HCT116 (cell line): Measurements from ENCODE around the gene ALDH8A1. TPM values are rescaled to one million over a fixed set of nuclear protein-coding genes. Genes with fewer than 3 reads are reported as not detected.
A peak's percentile ranks its signal among the peaks of the same experiment; 100 is the strongest.
"Not testable (repeated sequence)": the region's sequence is repeated elsewhere in the genome, so short reads cannot be mapped to it uniquely, and the experiment has no call there.

ENCODE experiments used
- ATAC-seq: fragments of 200-7000 bp; cut with Tn5 transposase; 2 replicates; pipeline ENCODE4 v1.9.1; 2020; ENCODE audit warnings: mild to moderate bottlenecking, moderate library complexity
- BruUV-seq: library from RNA; stranded (reverse); fragments of 400-500 nt; replicated peaks from 2 replicates; lab custom pipeline; 2021; lab: Mats Ljungman, UMichigan
- CTCF ChIA-PET: fragments of 300-600 bp; sonication (Branson Sonifier 250); formaldehyde crosslinking; loops from one replicate; lab custom pipeline; 2021; ENCODE audit warnings: antibody characterized with exemption; lab: Charles Lee
- POLR2A ChIA-PET: fragments of 300-600, 350-600 bp; sonication (Branson Sonifier 250); formaldehyde crosslinking; loops from one replicate; lab custom pipeline; 2021; ENCODE audit warnings: antibody characterized with exemption; lab: Charles Lee
- RAD21 ChIA-PET, 2 experiments: fragments of 300-600 bp; sonication (Branson Sonifier 250); formaldehyde crosslinking; loops; one replicate each; lab custom pipeline; 2023; ENCODE audit warnings: low total read pairs in 2 of 2; ENCODE audit not compliant: uncharacterized antibody in 2 of 2, unreplicated experiment in 2 of 2, low non-redundant PET in 1 of 2; lab: Charles Lee
- DNase-seq: peaks from one replicate; pipeline ENCODE4 v3.0.0-alpha.2; 2010; ENCODE audit warnings: low read depth, low spot score
- H2AFZ ChIP-seq: fragments of 200-600 bp; shearing (Covaris generic), sonication (generic); 2 replicates; pipeline ENCODE4 v1.6.1; 2017; ENCODE audit warnings: low read depth, mixed run types, mixed read lengths, antibody characterized with exemption, low read length; ENCODE audit not compliant: poor library complexity, severe bottlenecking
- H3K27ac ChIP-seq: 2 replicates; pipeline ENCODE4 v1.5.1; 2012; ENCODE audit warnings: low read depth, low read length
- H3K27me3 ChIP-seq: fragments of 200-600 bp; sonication (generic); 2 replicates; pipeline ENCODE4 v1.6.1; 2016; ENCODE audit warnings: mixed run types, low read length, mixed read lengths; ENCODE audit not compliant: insufficient read depth
- H3K36me3 ChIP-seq, 2 experiments: fragments of 200-500 bp in 1 of 2; fragments of 200-600 bp in 1 of 2; sonication (Bioruptor generic) in 1 of 2; sonication (generic) in 1 of 2; 2 replicates each; pipeline versions ENCODE4 v1.5.1 to v1.6.1; 2014 to 2016; ENCODE audit warnings: low read length in 2 of 2, inconsistent platforms in 1 of 2, mixed read lengths in 1 of 2, mixed run types in 1 of 2; ENCODE audit not compliant: insufficient read depth in 2 of 2, control insufficient read depth in 1 of 2
- H3K4me1 ChIP-seq, 2 experiments: fragments of 200-600 bp in 1 of 2; sonication (generic) in 1 of 2; 2 replicates each; pipeline versions ENCODE4 v1.5.1 to v1.6.1; 2012 to 2017; ENCODE audit warnings: low read length in 2 of 2, inconsistent platforms in 1 of 2, mild to moderate bottlenecking in 1 of 2, mixed read lengths in 1 of 2, mixed run types in 1 of 2, moderate library complexity in 1 of 2; ENCODE audit not compliant: insufficient read depth in 2 of 2, control insufficient read depth in 1 of 2
- H3K4me2 ChIP-seq: fragments of 200-600 bp; sonication (generic); 2 replicates; pipeline ENCODE4 v1.6.1; 2017; ENCODE audit warnings: mixed run types, low read length, mixed read lengths
- H3K4me3 ChIP-seq, 2 experiments: fragments of 200-600 bp in 1 of 2; sonication (generic) in 1 of 2; replicated peaks in 1 of 2; 2 replicates each; pipeline ENCODE4 v1.5.1; 2011 to 2016; ENCODE audit warnings: low read length in 2 of 2, control low read depth in 1 of 2, low read depth in 1 of 2, mild to moderate bottlenecking in 1 of 2, mixed read lengths in 1 of 2, mixed run types in 1 of 2
- H3K79me2 ChIP-seq: fragments of 200-600 bp; sonication (generic); 2 replicates; pipeline ENCODE4 v1.6.1; 2017; ENCODE audit warnings: mild to moderate bottlenecking, mixed run types, low read length, moderate library complexity, mixed read lengths; ENCODE audit not compliant: insufficient read depth
- H3K9ac ChIP-seq: fragments of 200-600 bp; sonication (generic); 2 replicates; pipeline ENCODE4 v1.6.1; 2016; ENCODE audit warnings: low read length, mixed read lengths
- H3K9me2 ChIP-seq: fragments of 200-600 bp; sonication (generic), shearing (Covaris generic); 2 replicates; pipeline ENCODE4 v1.6.1; 2017; ENCODE audit warnings: mixed run types, mild to moderate bottlenecking, moderate library complexity; ENCODE audit not compliant: insufficient read depth
- H3K9me3 ChIP-seq, 2 experiments: fragments of 200-500 bp in 1 of 2; fragments of 200-600 bp in 1 of 2; sonication (Bioruptor generic) in 1 of 2; sonication (generic) in 1 of 2; 2 replicates each; pipeline ENCODE4 v1.6.1; 2014 to 2017; ENCODE audit warnings: low read length in 2 of 2, mixed read lengths in 2 of 2, inconsistent platforms in 1 of 2, low read depth in 1 of 2, mild to moderate bottlenecking in 1 of 2, mixed run types in 1 of 2, moderate library complexity in 1 of 2; ENCODE audit not compliant: control insufficient read depth in 1 of 2, insufficient read depth in 1 of 2
- H4K20me1 ChIP-seq: fragments of 200-600 bp; sonication (generic), shearing (Covaris generic); 2 replicates; pipeline ENCODE4 v1.6.1; 2017; ENCODE audit warnings: mixed run types, mild to moderate bottlenecking, moderate library complexity; ENCODE audit not compliant: insufficient read depth
- CBX3 ChIP-seq: IDR thresholded peaks from 2 replicates; pipeline ENCODE4 v1.6.1; 2012; ENCODE audit warnings: low read depth
- CEBPB ChIP-seq: IDR thresholded peaks from 2 replicates; pipeline ENCODE4 v1.6.1; 2012; ENCODE audit warnings: low read depth
- ELF1 ChIP-seq: IDR thresholded peaks from 2 replicates; pipeline ENCODE4 v1.6.1; 2012; ENCODE audit warnings: low read depth, borderline replicate concordance
- EZH2 ChIP-seq: fragments of 200-600 bp; sonication (generic); IDR thresholded peaks from 2 replicates; pipeline ENCODE4 v1.6.1; 2017; ENCODE audit warnings: antibody characterized with exemption, mixed run types
- EZH2phosphoT487 ChIP-seq: fragments of 200-600 bp; IDR thresholded peaks from 2 replicates; pipeline ENCODE4 v1.6.1; 2018; ENCODE audit warnings: antibody characterized with exemption, borderline replicate concordance
- FOSL1 ChIP-seq: IDR thresholded peaks from 2 replicates; pipeline ENCODE4 v1.6.1; 2012; ENCODE audit warnings: low read depth
- JUND ChIP-seq: IDR thresholded peaks from 2 replicates; pipeline ENCODE4 v1.6.1; 2012
- POLR2AphosphoS5 ChIP-seq: IDR thresholded peaks from 2 replicates; pipeline ENCODE4 v1.6.1; 2011; ENCODE audit warnings: mild to moderate bottlenecking, low read depth, low read length, moderate library complexity
- RAD21 ChIP-seq: IDR thresholded peaks from 2 replicates; pipeline ENCODE4 v1.6.1; 2012; ENCODE audit warnings: low read depth, mild to moderate bottlenecking
- SIN3A ChIP-seq: IDR thresholded peaks from 2 replicates; pipeline ENCODE4 v1.6.1; 2012; ENCODE audit warnings: low read depth
- SP1 ChIP-seq: IDR thresholded peaks from 2 replicates; pipeline ENCODE4 v1.6.1; 2012; ENCODE audit warnings: low read depth
- TCF7L2 ChIP-seq: IDR thresholded peaks from 2 replicates; pipeline ENCODE4 v1.7.0; 2011; ENCODE audit warnings: borderline replicate concordance, inconsistent platforms; ENCODE audit not compliant: insufficient read depth, insufficient read length; ENCODE audit errors: extremely low read depth
- YY1 ChIP-seq: IDR thresholded peaks from 2 replicates; pipeline ENCODE4 v1.6.1; 2011; ENCODE audit warnings: low read length, low read depth, moderate library complexity, mild to moderate bottlenecking; ENCODE audit not compliant: insufficient replicate concordance; ENCODE audit errors: extremely low read depth
- ZFX ChIP-seq: fragments of 450-650 bp; IDR thresholded peaks from 2 replicates; pipeline ENCODE4 v1.6.1; 2017
- ZNF274 ChIP-seq: fragments of 200-500 bp; sonication (Bioruptor generic); IDR thresholded peaks from 2 replicates; pipeline ENCODE4 v1.6.1; 2014; ENCODE audit warnings: mild to moderate bottlenecking, low read depth, low read length, inconsistent platforms
- intact Hi-C: fragments of 100-400 bp; cut with micrococcal nuclease; formaldehyde crosslinking; loops from 2 replicates; pipeline ENCODE4 v1.10.0; 2022
- total RNA-seq: library from RNA; stranded (reverse); gene quantifications from one replicate; pipeline ENCODE4 v1.2.1, GENCODE V29; 2021; ENCODE audit not compliant: unreplicated experiment
- TF ChIP-seq, protein P1 (sequence below): IDR thresholded peaks from 2 replicates; pipeline ENCODE4 v1.6.1; 2012
- TF ChIP-seq, protein P2 (sequence below): IDR thresholded peaks from 2 replicates; pipeline ENCODE4 v1.6.1; 2011; ENCODE audit warnings: mild to moderate bottlenecking, low read length, moderate library complexity; ENCODE audit not compliant: insufficient replicate concordance; ENCODE audit errors: extremely low read depth

Gene ALDH8A1
- total RNA-seq, 1 experiment from 2014 or later = 1.4 TPM

DNA sequence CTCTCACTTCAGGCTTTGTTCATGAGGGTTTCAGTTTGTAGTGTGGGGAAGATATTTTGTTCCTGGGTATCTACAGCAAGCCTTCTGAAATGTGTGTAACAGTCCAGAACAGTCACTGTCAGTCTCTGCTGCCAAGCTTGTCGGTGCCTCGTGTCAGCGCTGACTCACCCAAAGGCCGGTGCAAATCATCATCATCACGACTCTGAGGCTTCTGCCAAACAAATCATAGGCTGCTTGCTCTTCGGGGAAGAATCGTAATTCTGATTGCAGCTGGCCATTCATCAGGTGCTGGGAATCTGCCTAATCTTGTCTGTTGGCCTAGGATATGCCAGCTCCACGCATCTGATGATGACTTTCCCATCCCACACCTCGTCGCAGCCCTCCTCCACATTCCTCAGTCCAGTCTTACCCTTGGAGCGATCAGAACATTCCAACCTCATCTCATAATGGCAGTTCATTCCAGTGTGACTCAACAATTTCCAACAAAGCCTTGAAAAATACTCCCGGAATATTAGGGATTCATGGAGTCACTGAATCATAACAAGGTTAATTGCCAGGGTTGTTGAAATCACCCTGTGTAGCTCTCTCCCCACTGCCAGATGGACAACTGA is 40.9 kb downstream of the ALDH8A1 start:
- DNase-seq (peak; percentile 64), ATAC-seq (peak; percentile 80)
- TF ChIP-seq ZFX (no peak), YY1 (no peak), ELF1 (no peak), JUND (peak; percentile 62), RAD21 (no peak), TCF7L2 (no peak), EZH2 (no peak), POLR2AphosphoS5 (no peak), CEBPB (no peak), EZH2phosphoT487 (no peak), FOSL1 (peak; percentile 68), SIN3A (peak; percentile 63; the same call in 1 of the 2 replicates), CBX3 (peak; percentile 16; the same call in 1 of the 2 replicates), SP1 (peak; percentile 7; the same call in 1 of the 2 replicates), ZNF274 (no peak)
- TF ChIP-seq, protein P1, sequence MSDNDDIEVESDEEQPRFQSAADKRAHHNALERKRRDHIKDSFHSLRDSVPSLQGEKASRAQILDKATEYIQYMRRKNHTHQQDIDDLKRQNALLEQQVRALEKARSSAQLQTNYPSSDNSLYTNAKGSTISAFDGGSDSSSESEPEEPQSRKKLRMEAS = peak; percentile 78
- TF ChIP-seq, protein P2, sequence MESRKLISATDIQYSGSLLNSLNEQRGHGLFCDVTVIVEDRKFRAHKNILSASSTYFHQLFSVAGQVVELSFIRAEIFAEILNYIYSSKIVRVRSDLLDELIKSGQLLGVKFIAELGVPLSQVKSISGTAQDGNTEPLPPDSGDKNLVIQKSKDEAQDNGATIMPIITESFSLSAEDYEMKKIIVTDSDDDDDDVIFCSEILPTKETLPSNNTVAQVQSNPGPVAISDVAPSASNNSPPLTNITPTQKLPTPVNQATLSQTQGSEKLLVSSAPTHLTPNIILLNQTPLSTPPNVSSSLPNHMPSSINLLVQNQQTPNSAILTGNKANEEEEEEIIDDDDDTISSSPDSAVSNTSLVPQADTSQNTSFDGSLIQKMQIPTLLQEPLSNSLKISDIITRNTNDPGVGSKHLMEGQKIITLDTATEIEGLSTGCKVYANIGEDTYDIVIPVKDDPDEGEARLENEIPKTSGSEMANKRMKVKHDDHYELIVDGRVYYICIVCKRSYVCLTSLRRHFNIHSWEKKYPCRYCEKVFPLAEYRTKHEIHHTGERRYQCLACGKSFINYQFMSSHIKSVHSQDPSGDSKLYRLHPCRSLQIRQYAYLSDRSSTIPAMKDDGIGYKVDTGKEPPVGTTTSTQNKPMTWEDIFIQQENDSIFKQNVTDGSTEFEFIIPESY = no peak
- TF ChIP-seq, all 23 proteins: peak for 6

DNA sequence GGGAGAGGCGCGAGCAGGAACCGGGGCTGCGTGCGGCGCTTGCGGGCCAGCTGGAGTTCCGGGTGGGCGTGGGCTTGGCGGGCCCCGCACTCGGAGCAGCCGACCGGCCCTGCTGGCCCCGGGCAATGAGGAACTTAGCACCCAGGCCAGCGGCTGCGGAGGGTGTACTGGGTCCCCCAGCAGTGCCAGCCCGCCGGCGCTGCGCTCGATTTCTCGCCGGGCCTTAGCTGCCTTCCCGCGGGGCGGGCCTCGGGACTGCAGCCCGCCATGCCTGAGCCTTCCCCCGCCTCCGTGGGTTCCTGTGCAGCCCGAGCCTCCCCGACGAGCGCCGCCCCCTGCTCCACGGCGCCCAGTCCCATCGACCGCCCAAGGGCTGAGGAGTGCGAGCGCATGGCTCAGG is 45.2 kb downstream of the ALDH8A1 start:
- H3K27ac ChIP-seq, H3K79me2 ChIP-seq, H3K9me2 ChIP-seq, H3K27me3 ChIP-seq, intact Hi-C loops, H3K4me2 ChIP-seq, H3K9ac ChIP-seq, H2AFZ ChIP-seq, RAD21 ChIA-PET, H3K9me3 ChIP-seq, CTCF ChIA-PET, POLR2A ChIA-PET, BruUV-seq, ATAC-seq, H3K36me3 ChIP-seq, H3K4me3 ChIP-seq, DNase-seq, H4K20me1 ChIP-seq: not testable (repeated sequence)
- peaks cover 12 to 18% of the 10 kb centered on the region in 2 experiments for H3K4me1 ChIP-seq

More for the DNA sequence above, 40.9 kb downstream of the ALDH8A1 start:
- peak overlapping the region; percentile 69 for H3K4me2 ChIP-seq
- H4K20me1 ChIP-seq = no peaks in the 10 kb centered on the region
- no peaks in the 10 kb centered on the region for H3K9me2 ChIP-seq
- no TSS peak for BruUV-seq
- H2AFZ ChIP-seq = peak overlapping the region; percentile 34
- POLR2A ChIA-PET = interaction anchor here (1.0 to 1.4 kb wide), 2 partner anchors 10 to 12 kb away, joined by 3 to 4 read pairs; no protein-coding TSS in a partner anchor
- no peaks in the 10 kb centered on the region for H3K27me3 ChIP-seq
- no peaks in the 10 kb centered on the region for H3K79me2 ChIP-seq
- no peaks in the 10 kb centered on the region for H3K36me3 ChIP-seq
- H3K9me3 ChIP-seq = no peaks in the 10 kb centered on the region
- H3K27ac ChIP-seq = peak overlapping the region; percentile 40; the same call in 1 of the 2 replicates
- intact Hi-C loops = no loop called here
- peak overlapping the region; percentile 21 to 27 for H3K4me3 ChIP-seq
- H3K9ac ChIP-seq = peak overlapping the region; percentile 37
- RAD21 ChIA-PET = no interaction called here
- H3K4me1 ChIP-seq = peaks cover 12 to 30% of the 10 kb centered on the region in 2 experiments
- CTCF ChIA-PET = interaction anchor here (0.6 to 2.3 kb wide), 3 partner anchors 9 to 32 kb away, joined by 3 to 9 read pairs (median 6); no protein-coding TSS in a partner anchor
